HG03095 (cell line): ENCODE measurements around the gene PRADC1.
"Not testable (repeated sequence)": the region's sequence is repeated elsewhere in the genome, so short reads cannot be mapped to it uniquely, and the experiment has no call there.

ENCODE experiments used
- ATAC-seq: cut with Tn5 transposase; IDR thresholded peaks from one replicate; pipeline ENCODE4 v1.9.1; 2021; ENCODE audit warnings: moderate library complexity; ENCODE audit not compliant: unreplicated experiment

PRADC1 gene

GRCh38 chr2:73205611-73206010 is 27.4 kb downstream of the PRADC1 start:
- ATAC-seq: no peak

DNA sequence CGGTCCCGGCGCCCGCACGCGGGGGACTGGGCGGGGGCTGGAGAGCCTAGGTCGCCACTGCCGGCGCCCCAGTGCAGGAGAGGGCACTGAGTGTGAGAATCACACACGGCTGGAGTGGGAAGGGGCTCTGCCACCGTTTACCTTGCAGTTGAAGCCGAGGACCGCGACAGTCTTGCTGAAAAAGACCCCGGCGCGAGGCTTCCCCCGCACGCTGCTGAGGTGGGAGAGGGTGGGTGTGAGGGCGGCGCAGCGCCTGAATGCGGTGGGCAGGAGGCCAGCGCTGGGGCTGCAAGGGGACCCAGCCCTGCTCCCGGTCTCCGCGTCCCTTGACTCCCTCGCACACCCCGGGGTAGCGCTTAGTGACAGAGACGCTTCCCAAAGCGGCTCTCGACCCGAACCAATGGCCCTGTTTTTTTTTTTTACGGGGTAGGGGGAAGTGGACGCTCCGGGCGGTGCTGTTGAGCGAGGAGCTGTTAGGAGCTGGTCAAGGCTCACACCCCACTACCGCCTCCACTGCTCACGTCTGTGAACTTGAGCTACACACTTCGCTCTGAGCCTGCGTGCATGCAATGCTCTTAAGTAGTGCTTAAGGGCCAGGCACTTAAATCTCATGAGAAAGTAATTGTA is 29.9 kb downstream of the PRADC1 start:
- ATAC-seq: no peak

GRCh38 chr2:73202156-73203054 is 30.6 kb downstream of the PRADC1 start, which contains the start of gene NOTO:
Gene NOTO, plus strand, starts transcription at chr2:73202574. Its CDS starts 93 bp downstream, at chr2:73202667.
- no peak for ATAC-seq

DNA sequence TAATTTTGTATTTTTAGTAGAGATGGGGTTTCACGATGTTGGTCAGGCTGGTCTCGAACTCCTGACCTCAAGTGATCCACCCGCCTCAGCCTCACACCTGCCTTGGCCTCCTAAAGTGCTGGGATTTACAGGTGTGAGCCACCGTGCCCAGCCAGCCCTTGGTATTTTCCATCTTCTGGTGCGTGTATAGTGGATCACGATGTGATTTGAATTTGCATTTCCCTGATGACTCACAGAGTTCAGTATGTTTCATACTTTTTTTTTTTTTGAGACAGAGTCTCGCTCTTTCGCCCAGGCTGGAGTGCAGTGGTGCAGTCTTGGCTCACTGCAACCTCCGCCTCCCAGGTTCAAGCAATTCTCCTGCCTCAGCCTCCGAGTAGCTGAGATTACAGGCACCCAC is 32.8 kb downstream of the PRADC1 start:
- ATAC-seq: not testable (repeated sequence)

DNA sequence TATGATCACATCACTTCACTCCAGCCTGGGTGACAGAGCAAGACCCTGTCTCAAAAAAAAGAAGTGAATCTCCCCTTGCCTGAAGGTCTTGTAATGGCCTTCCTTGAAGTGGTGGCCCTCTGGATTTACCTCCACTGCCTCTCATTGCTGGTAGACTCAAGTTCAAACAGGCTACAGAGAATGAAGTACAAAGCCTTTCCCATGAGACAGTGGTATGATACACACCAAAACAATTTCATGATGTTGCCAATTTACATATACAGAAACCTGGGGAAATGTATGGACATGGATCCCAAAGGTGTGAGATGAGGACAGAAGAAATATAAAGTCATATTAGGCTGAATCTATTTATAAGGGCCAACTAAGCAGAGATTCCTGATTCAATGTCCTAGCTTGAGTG is 35.5 kb downstream of the PRADC1 start:
- no peak for ATAC-seq

- no peak for ATAC-seq
These were observed 45.5 kb downstream of the PRADC1 start for GRCh38 chr2:73187549-73187948.

DNA sequence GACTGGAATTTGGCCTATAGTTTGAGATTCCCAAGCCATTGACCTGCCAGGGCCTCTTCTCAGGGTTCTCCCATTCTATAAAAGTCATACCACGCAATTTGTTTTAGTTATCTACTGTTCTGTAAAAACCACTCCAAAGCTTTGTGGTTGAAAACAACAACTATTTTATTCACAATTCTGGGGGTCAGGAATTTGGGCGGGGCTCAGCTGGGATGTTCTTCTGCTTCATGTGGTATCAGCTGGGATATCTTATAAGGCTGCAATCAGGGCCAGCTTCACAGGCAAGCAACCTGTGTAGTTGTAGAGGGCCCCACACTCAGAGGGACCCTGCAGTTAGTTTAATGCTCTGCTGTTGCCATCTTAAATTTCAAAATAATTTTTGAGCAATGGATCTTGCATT is 47.1 kb downstream of the PRADC1 start:
- ATAC-seq: no peak
